Right ventricle myocardium superior (tissue), 1 donor: ENCODE data around the gene PHKG2. TPM values are rescaled to one million over a fixed set of nuclear protein-coding genes. Genes with fewer than 3 reads are reported as not detected.

Experiments used
- ATAC-seq: fragments of 200-7000 bp; cut with Tn5 transposase; one replicate; pipeline ENCODE4 v1.9.1; 2020; ENCODE audit warnings: mild to moderate bottlenecking; ENCODE audit not compliant: poor library complexity
- DNase-seq: peaks from one replicate; pipeline ENCODE4 v3.0.0-alpha.2; 2020
- intact Hi-C: fragments of 100-400 bp; cut with DNase I; formaldehyde crosslinking; loops from one replicate; pipeline ENCODE4 v1.11.2; 2022
- total RNA-seq: library from RNA; stranded (reverse); fragmentation: NEBNext Ultra II Directional; extraction: Animal tissue kit (Norgen Biotek cat#: 25700); gene quantifications from one replicate; pipeline ENCODE4 v1.2.1, GENCODE V29; 2021
- donor health status: DM: no; HTN: yes; CAD: no; lungs with severe emphysema.

PHKG2 gene
- total RNA-seq, 1 donor from 2014 or later, result 13.4 TPM

DNA sequence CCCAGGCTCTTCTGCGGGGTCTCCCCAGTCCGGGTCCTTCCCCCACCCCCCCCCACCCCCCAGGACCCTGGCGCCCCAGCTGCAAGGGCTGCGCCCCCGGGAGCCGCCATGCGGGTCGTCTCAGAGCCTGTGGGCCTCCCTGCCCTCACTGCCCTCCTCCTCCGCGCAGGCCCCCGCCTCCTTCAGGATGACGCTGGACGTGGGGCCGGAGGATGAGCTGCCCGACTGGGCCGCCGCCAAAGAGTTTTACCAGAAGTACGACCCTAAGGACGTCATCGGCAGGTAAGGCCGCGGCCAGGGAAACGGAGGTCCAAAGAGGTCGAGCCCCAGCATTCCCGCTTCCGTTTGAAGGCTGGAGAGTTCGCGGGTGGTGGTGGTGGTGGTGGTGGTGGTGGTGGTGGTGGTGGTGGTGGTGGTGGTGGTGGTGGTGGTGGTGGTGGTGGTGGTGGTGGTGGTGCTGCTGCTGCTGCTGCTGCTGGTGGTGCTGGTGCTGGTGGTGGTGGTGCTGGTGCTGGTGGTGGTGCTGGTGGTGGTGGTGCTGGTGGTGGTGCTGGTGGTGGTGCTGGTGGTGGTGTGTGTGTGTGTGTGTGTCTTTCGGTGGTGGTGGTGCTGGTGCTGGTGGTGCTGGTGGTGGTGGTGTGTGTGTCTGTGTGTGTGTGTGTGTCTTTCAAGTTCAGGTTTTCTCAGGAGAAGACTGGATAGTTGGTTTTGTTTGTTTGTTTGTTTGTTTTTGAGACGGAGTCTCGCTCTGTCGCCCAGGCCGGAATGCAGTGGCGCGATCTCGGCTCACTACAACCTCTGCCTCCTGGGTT lies 615 bp downstream of the PHKG2 start:
- intact Hi-C loops, result no loop called here
- ATAC-seq (peak; percentile 36), DNase-seq (peak; percentile 68)

DNA sequence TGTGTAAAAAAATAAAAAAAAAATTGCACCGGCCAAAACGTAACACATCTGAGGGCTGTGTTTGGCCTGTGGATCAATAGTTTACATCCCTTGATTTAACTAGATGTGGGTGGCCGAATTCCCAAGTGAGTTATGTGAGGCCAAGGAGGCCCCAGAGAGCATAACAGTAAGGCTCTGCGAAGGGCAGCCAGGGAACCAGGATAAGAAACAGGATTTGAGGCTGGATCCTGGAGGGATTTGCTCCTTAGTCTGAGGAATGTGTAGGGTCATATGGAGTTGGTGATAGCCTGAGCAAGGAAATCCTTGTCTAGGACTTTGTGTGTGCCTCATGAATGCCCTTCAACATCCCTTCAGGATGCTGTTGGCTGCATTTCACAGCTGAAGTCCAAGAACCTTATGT lies 2.0 kb downstream of the PHKG2 start:
- ATAC-seq (no peak), DNase-seq (no peak)
- intact Hi-C loops, result no loop called here

DNA sequence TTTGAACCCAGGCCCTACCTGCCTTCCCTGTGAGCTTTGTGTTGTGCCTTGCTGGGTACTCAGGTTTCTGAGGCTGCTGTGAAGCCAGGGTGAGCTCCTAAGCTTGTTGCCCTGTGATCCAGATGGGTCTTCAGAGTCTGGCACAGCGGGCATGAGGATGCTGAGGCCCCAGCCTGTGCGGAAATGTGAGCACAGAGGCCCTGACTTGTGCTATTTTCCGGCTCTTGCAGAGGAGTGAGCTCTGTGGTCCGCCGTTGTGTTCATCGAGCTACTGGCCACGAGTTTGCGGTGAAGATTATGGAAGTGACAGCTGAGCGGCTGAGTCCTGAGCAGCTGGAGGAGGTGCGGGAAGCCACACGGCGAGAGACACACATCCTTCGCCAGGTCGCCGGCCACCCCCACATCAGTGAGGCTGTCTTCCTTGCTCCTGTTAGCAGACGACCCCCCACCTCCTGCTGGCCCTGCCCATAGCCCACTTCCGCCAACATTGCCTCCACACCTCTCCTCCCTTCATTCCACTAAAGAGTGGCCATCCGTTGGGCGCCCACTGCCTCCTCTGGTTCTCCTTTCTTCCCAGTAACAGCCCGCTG lies 2.7 kb downstream of the PHKG2 start:
- ATAC-seq (no peak), DNase-seq (no peak)
- intact Hi-C loops, result no loop called here

DNA sequence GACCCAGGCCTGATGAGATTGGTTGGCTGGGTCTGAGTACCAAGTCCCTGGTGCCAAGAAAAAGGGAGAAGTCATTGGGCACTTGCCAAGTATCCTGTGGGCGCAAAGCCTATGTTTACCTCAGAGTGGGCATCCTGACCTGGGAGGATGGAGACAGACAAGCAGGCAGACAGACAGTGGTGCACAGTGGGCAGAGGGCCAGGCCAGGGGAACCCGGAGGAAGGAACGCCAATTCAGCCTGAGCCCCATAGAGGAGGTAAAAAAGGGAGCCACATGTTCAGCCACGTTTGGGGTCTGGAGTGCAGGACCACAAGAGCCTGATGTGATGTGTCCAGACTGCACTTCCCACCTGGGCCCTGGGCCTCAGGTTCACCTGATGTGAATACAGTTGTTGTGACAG lies 5.4 kb downstream of the PHKG2 start:
- intact Hi-C loops, result no loop called here
- ATAC-seq (no peak), DNase-seq (no peak)

DNA sequence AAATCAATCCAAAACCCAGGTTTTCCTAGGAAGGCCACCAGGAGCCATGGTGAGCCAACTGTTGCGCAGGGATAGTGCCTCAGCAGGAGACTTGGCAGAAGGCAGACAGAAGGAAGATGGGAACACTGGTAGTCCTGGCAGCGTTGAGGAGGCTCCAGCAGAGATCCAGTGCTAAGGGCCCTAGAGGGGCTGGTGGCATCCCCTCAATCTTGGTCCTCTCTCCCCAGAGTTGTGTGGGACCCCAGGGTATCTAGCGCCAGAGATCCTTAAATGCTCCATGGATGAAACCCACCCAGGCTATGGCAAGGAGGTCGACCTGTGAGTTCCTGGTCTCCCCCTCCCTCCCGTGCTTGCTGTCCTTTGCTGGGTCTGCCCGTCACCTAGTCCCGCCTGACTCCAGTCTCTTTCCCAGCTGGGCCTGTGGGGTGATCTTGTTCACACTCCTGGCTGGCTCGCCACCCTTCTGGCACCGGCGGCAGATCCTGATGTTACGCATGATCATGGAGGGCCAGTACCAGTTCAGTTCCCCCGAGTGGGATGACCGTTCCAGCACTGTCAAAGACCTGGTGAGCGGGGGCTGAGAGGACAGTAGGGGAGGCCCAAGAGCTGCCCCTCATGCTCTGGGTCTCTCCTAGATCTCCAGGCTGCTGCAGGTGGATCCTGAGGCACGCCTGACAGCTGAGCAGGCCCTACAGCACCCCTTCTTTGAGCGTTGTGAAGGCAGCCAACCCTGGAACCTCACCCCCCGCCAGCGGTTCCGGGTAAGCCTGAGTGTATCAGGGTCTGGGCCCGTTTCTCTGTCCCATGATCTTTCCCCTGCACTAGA lies 7.9 kb downstream of the PHKG2 start:
- DNase-seq (no peak), ATAC-seq (no peak)

DNA sequence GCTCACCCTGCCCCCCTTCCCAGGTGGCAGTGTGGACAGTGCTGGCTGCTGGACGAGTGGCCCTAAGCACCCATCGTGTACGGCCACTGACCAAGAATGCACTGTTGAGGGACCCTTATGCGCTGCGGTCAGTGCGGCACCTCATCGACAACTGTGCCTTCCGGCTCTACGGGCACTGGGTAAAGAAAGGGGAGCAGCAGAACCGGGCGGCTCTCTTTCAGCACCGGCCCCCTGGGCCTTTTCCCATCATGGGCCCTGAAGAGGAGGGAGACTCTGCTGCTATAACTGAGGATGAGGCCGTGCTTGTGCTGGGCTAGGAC lies 8.5 kb downstream of the PHKG2 start:
- intact Hi-C loops, result no loop called here
- ATAC-seq (no peak), DNase-seq (no peak)

More for the DNA sequence above, 7.9 kb downstream of the PHKG2 start:
- intact Hi-C loops, result no loop called here

DNA sequence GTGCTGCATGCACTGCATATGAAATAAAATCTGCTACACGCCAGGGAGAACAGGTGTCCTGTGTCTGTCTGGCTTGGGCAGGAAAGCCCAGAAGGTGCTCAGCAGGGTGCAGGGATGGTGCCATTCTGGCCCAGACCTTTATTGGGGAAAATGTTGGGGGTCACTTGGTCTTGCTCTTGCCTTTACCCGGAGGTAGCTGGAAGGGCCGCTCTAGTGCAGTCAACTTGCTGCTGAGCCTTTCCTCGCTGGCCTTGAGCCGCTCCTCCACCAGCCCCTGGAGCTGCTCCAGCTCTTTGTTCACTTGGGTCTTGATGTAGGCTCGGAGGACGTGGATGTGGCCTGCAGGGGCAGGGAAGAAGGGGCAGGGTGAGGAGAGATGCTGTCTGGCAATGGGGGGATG lies 9.1 kb downstream of the PHKG2 start:
- DNase-seq, result no peak
- ATAC-seq, result no peak
- intact Hi-C loops, result no loop called here

GRCh38 chr16:30758988-30759491 lies 10.8 kb downstream of the PHKG2 start:
- intact Hi-C loops, result no loop called here
- DNase-seq (no peak), ATAC-seq (no peak)

DNA sequence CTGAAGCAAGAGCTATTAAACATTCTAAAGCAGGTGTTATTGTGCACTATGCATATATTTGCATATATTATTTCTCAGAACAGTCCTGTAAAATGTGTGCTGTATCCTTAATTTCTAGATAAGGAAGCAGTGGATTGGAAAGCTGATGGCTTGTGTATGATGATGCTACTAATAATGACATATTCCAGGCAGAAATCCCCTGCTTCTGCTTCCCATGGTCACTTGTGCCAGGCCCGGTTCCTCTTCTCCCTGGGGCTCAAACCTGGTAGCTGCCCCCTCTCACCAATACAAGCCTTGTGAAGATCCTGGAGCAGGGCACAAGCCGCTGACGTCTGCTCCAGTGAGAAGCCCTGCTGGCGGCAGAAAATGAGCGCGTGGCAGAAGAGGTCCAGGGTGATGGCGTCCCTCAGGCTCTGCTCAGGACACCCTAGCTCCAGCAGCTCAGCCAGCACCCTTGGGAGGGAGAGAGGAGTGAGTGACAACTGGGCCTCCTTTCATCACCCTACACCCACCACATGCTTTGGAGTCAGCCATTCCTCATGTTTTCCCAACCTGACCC lies 11.9 kb downstream of the PHKG2 start:
- no peak for DNase-seq
- no peak for ATAC-seq
- intact Hi-C loops, result no loop called here

DNA sequence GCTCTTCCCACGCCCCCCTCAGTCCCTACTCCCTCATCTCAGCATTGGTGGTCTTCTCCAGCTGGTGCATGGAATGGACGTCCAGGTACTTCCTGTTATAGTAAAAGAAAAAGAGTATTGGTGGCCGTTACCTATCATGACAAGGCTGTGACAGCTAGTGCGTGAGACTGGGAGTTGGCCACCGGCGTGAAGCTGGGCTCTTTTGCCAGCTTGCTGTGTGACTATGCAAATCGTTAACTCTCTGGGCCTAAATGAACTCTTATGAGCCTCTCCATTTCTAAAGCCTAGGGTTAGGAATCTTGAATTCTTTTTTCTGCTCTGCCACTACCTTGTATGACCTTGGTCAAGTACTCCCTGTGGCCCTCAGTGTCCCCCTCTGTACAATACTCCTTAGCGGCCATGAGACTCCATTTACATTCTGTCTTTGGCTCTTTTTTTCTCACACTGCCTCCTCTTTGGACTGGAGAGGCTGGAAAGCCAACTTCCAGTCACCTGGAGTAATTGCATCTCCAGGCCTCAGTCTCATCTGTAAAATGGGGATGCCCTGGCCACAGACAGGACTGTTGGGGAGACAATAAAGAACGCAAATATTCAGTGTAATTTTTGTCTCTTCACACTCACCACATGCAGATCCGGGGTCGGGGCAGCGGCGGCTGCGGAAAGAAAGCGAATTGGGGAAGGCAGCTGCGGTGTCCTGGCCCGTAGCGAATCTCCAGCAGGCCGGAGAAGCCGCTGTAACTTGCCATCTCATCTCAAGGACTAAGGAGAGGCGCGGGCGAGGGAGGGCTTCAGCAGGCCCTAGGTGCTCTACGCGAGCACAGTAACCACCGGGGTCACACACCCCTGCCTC lies 12.6 kb downstream of the PHKG2 start:
- DNase-seq (no peak), ATAC-seq (no peak)
- intact Hi-C loops, result no loop called here

DNA sequence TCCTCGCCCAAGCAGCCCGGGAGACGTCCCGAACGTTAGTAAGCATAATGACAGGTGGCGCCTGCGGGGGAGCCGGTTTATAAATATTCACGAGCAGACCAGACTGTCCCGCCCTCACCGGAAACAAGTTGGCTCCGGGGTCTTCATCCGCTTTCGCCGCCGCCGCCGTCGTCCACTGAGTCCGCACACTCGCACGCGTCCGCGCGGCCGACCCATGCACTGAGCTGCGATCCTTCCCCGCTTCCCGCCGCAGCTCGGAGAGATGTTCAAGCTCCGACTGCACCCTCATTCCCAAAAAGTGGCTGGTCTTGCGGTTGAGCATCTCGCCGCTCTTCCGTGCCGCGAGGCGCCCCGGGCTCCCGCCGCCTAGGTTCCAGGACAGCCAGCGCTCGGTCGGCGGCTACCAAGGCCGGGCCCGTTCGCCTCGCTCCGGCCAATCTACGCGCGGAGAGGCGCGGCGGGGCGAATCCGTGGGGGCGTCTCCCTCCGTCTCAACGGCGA lies 13.3 kb downstream of the PHKG2 start:
- intact Hi-C loops, result no loop called here
- DNase-seq (no peak), ATAC-seq (peak; percentile 21)

- intact Hi-C loops, result no loop called here
- ATAC-seq (peak; percentile 97), DNase-seq (peak; percentile 97)
These were observed 14.0 kb downstream of the PHKG2 start, which contains the start of the genes CFAP119 and RNF40 for GRCh38 chr16:30761928-30762902. CFAP119 (minus strand) TSS chr16:30762062; CDS start chr16:30761748, 314 bp downstream. RNF40 (plus strand) TSS chr16:30762322; CDS start chr16:30762546, 224 bp downstream.

DNA sequence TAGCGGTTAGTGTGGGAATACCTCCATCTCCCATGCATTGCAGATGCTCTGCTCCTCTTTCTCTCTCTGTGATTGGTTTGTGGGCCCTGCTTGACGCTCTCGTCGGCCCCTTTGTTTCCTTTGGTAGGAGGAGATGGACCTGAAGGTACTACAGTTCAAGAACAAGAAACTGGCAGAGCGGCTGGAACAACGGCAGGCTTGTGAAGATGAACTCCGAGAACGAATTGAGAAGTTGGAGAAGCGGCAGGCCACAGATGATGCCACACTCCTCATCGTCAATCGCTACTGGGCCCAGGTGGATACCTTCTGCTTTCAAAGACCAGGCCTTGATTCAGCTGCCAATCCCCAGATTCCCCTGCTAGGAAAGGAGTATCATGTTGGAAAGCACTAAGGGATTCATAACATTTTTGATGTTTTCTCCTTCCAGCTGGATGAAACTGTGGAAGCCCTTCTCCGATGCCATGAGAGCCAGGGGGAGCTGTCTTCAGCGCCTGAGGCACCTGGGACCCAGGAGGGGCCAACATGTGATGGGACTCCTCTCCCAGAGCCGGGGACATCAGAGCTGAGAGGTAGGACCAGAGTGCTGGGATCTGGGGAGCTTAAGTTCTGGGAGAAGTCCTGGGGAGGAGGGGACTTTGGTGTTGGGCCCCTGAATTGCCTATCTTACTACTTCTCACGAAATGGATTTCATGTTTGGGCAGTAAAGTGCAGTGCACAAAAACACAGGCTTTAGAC lies 14.9 kb downstream of the PHKG2 start:
- ATAC-seq (no peak), DNase-seq (no peak)
- intact Hi-C loops, result no loop called here

DNA sequence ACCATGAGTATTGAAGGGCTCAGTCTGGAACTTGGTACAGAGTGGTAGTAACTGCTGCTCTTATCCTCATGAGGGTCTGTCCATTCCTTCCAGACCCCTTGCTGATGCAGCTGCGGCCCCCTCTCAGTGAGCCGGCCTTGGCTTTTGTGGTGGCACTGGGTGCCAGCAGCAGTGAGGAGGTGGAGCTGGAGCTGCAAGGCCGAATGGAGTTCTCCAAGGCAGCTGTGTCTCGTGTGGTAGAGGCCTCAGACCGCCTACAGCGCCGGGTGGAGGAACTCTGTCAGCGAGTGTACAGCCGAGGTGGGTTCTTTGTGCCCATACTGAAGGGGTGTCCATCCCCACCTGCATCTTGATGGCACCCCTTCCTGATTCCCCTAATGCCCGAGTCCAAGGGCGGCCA lies 15.9 kb downstream of the PHKG2 start:
- intact Hi-C loops, result no loop called here
- ATAC-seq, result no peak
- DNase-seq, result no peak

DNA sequence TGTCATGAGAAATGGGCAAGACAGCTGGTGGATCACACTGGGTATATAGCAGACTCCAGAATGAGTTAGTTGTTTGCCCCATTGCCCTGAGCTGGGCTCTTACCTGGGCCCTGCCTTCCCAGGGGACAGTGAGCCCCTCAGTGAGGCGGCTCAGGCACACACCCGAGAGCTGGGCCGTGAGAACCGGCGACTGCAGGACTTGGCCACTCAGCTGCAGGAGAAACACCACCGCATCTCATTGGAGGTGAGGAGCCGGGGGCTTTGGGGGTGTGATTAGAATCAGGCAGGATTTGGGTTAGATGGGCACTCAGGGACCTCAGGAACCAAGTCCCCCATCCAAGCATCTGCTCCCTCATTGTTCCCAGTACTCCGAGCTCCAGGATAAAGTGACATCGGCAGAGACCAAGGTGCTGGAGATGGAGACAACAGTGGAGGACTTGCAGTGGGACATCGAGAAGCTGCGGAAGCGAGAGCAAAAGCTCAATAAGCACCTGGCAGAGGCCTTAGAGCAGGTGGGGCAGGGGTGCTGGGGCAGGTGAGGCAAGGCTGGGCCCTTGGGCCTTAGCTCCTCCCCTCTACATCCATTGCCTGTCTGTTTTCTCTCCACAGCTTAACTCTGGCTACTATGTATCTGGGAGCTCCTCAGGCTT lies 16.7 kb downstream of the PHKG2 start:
- intact Hi-C loops, result no loop called here
- ATAC-seq (no peak), DNase-seq (no peak)
